H9 (cell line): Measurements from ENCODE around the gene RLF. TPM values are rescaled to one million over a fixed set of nuclear protein-coding genes. Genes with fewer than 3 reads are reported as not detected.

ENCODE experiments used
- DNase-seq: peaks from one replicate; pipeline ENCODE4 v3.0.0-alpha.2; 2017
- H2AFZ ChIP-seq: one replicate; pipeline ENCODE4 v1.6.1; 2013; ENCODE audit warnings: mild to moderate bottlenecking, low read length, control low read depth, moderate library complexity
- H2AK5ac ChIP-seq: 2 replicates; pipeline ENCODE4 v1.6.1; 2013; ENCODE audit warnings: low read length, control low read depth, mixed read lengths; ENCODE audit not compliant: insufficient read length
- H2BK120ac ChIP-seq: one replicate; pipeline ENCODE4 v1.6.1; 2013; ENCODE audit warnings: low read depth, mild to moderate bottlenecking, low read length, control low read depth, inconsistent platforms; ENCODE audit not compliant: poor library complexity, severe bottlenecking
- H2BK12ac ChIP-seq: 2 replicates; pipeline ENCODE4 v1.6.1; 2013; ENCODE audit warnings: low read length, control low read depth, mixed read lengths, low read depth; ENCODE audit not compliant: insufficient read length
- H2BK15ac ChIP-seq: 2 replicates; pipeline ENCODE4 v1.6.1; 2013; ENCODE audit warnings: low read depth, low read length, control low read depth
- H2BK20ac ChIP-seq: one replicate; pipeline ENCODE4 v1.6.1; 2013; ENCODE audit warnings: low read depth, mild to moderate bottlenecking, low read length, control low read depth, inconsistent platforms; ENCODE audit not compliant: poor library complexity, severe bottlenecking
- H2BK5ac ChIP-seq: 2 replicates; pipeline ENCODE4 v1.6.1; 2013; ENCODE audit warnings: low read length, control low read depth, mixed read lengths; ENCODE audit not compliant: insufficient read length
- H3K14ac ChIP-seq: 2 replicates; pipeline ENCODE4 v1.6.1; 2013; ENCODE audit warnings: low read length, control low read depth; ENCODE audit not compliant: insufficient read depth
- H3K18ac ChIP-seq: 2 replicates; pipeline ENCODE4 v1.6.1; 2013; ENCODE audit warnings: low read depth, mild to moderate bottlenecking, mixed read lengths, low read length, control low read depth; ENCODE audit not compliant: insufficient read length
- H3K23ac ChIP-seq: 2 replicates; pipeline ENCODE4 v1.6.1; 2013; ENCODE audit warnings: low read length, control low read depth, mixed read lengths, low read depth; ENCODE audit not compliant: insufficient read length
- H3K23me2 ChIP-seq: 2 replicates; pipeline ENCODE4 v1.6.1; 2013; ENCODE audit warnings: low read depth, mild to moderate bottlenecking, mixed read lengths, low read length, control low read depth; ENCODE audit not compliant: insufficient read length, poor library complexity, severe bottlenecking
- H3K27ac ChIP-seq: 2 replicates; pipeline ENCODE4 v1.5.1; 2013; ENCODE audit warnings: low read length, control low read depth, mixed read lengths, low read depth; ENCODE audit not compliant: insufficient read length
- H3K27me3 ChIP-seq: 2 replicates; pipeline ENCODE4 v1.6.1; 2013; ENCODE audit warnings: low read length, control low read depth, inconsistent platforms; ENCODE audit not compliant: insufficient read depth
- H3K4ac ChIP-seq: 2 replicates; pipeline ENCODE4 v1.6.1; 2013; ENCODE audit warnings: low read depth, mild to moderate bottlenecking, control low read depth, inconsistent platforms, low read length, moderate library complexity
- H3K4me1 ChIP-seq: 2 replicates; pipeline ENCODE4 v1.6.1; 2013; ENCODE audit warnings: low read length, control low read depth, inconsistent platforms; ENCODE audit not compliant: insufficient read depth
- H3K4me2 ChIP-seq: 2 replicates; pipeline ENCODE4 v1.6.1; 2013; ENCODE audit warnings: low read length, control low read depth, mixed read lengths; ENCODE audit not compliant: insufficient read length, insufficient read depth
- H3K56ac ChIP-seq: 2 replicates; pipeline ENCODE4 v1.6.1; 2013; ENCODE audit warnings: low read depth, mild to moderate bottlenecking, mixed read lengths, low read length, control low read depth; ENCODE audit not compliant: insufficient read length
- H3K79me1 ChIP-seq: 2 replicates; pipeline ENCODE4 v1.6.1; 2013; ENCODE audit warnings: low read depth, mild to moderate bottlenecking, moderate library complexity, low read length, control low read depth, inconsistent platforms; ENCODE audit not compliant: insufficient read depth, poor library complexity, severe bottlenecking
- H3K79me2 ChIP-seq: 2 replicates; pipeline ENCODE4 v1.6.1; 2013; ENCODE audit warnings: low read length, control low read depth, inconsistent platforms; ENCODE audit not compliant: insufficient read depth
- H3K9ac ChIP-seq: 2 replicates; pipeline ENCODE4 v1.6.1; 2013; ENCODE audit warnings: low read length, control low read depth, mixed read lengths; ENCODE audit not compliant: insufficient read length; ENCODE audit errors: extremely low read depth
- H3K9me3 ChIP-seq: one replicate; pipeline ENCODE4 v1.6.1; 2013; ENCODE audit warnings: low read depth, low read length, inconsistent platforms; ENCODE audit not compliant: control insufficient read depth
- H3T11ph ChIP-seq: one replicate; pipeline ENCODE4 v1.6.1; 2013; ENCODE audit warnings: mild to moderate bottlenecking, low read length, control low read depth, inconsistent platforms
- H4K20me1 ChIP-seq: one replicate; pipeline ENCODE4 v1.6.1; 2013; ENCODE audit not compliant: control insufficient read depth, insufficient read length, insufficient read depth
- H4K5ac ChIP-seq: 2 replicates; pipeline ENCODE4 v1.6.1; 2013; ENCODE audit warnings: low read depth, mild to moderate bottlenecking, mixed read lengths, low read length, control low read depth; ENCODE audit not compliant: insufficient read length
- H4K8ac ChIP-seq: replicated peaks from 2 replicates; pipeline ENCODE4 v1.6.1; 2013; ENCODE audit warnings: low read length, control low read depth, mixed read lengths, low read depth; ENCODE audit not compliant: insufficient read length
- H4K91ac ChIP-seq: 2 replicates; pipeline ENCODE4 v1.6.1; 2013; ENCODE audit warnings: low read depth, mild to moderate bottlenecking, moderate library complexity, mixed read lengths, low read length, control low read depth; ENCODE audit not compliant: insufficient read length
- H3K27ac Mint-ChIP-seq, 3 experiments: 2 replicates in 2 of 3; 3 replicates in 1 of 3; pipeline ENCODE4 v1.8.0; 2020 to 2021; ENCODE audit warnings: mixed read lengths in 3 of 3, mild to moderate bottlenecking in 1 of 3, moderate library complexity in 1 of 3
- H3K27me3 Mint-ChIP-seq: 2 replicates; pipeline ENCODE4 v1.8.0; 2021; ENCODE audit warnings: low read depth, mild to moderate bottlenecking, moderate library complexity, mixed read lengths
- H3K36me3 Mint-ChIP-seq, 3 experiments: 2 replicates in 2 of 3; 3 replicates in 1 of 3; pipeline ENCODE4 v1.8.0; 2020 to 2021; ENCODE audit warnings: low read depth in 3 of 3, mixed read lengths in 3 of 3; ENCODE audit not compliant: insufficient read depth in 1 of 3
- H3K4me1 Mint-ChIP-seq, 2 experiments: 2 replicates each; pipeline ENCODE4 v1.8.0; 2020; ENCODE audit warnings: mixed read lengths in 2 of 2
- H3K4me3 Mint-ChIP-seq, 2 experiments: 2 replicates in 1 of 2; 3 replicates in 1 of 2; pipeline ENCODE4 v1.8.0; 2020 to 2021; ENCODE audit warnings: mild to moderate bottlenecking in 2 of 2, mixed read lengths in 2 of 2, moderate library complexity in 1 of 2
- H3K9me3 Mint-ChIP-seq, 2 experiments: 2 replicates in 1 of 2; 3 replicates in 1 of 2; pipeline ENCODE4 v1.8.0; 2020; ENCODE audit warnings: mild to moderate bottlenecking in 2 of 2, mixed read lengths in 2 of 2, moderate library complexity in 1 of 2
- WGBS: extraction: QIAGEN DNeasy Blood & Tissue Kit; methylation state at CpG from one replicate; pipeline ENCODE4 v1.1.7; 2013; ENCODE audit warnings: missing lambda C conversion rate, low lambda C conversion rate, mixed read lengths; ENCODE audit not compliant: insufficient read length; ENCODE audit errors: extremely low coverage; 5-methylcytosine and 5-hydroxymethylcytosine counted together
- long read RNA-seq: library from polyadenylated mRNA; unstranded; transcript quantifications from one replicate; pipeline ENCODE4 v2.0.0, GENCODE V29; 2020
- total RNA-seq: library from RNA; stranded (reverse); gene quantifications from 2 replicates; pipeline ENCODE4 v1.2.1, GENCODE V29; 2021
- TF ChIP-seq, protein P1 (sequence below): fragments of 200-600 bp; sonication (generic); conservative IDR thresholded peaks from 3 replicates; pipeline ENCODE4 v1.8.0; 2021; ENCODE audit warnings: antibody characterized with exemption, mild to moderate bottlenecking

The RLF gene, protein sequence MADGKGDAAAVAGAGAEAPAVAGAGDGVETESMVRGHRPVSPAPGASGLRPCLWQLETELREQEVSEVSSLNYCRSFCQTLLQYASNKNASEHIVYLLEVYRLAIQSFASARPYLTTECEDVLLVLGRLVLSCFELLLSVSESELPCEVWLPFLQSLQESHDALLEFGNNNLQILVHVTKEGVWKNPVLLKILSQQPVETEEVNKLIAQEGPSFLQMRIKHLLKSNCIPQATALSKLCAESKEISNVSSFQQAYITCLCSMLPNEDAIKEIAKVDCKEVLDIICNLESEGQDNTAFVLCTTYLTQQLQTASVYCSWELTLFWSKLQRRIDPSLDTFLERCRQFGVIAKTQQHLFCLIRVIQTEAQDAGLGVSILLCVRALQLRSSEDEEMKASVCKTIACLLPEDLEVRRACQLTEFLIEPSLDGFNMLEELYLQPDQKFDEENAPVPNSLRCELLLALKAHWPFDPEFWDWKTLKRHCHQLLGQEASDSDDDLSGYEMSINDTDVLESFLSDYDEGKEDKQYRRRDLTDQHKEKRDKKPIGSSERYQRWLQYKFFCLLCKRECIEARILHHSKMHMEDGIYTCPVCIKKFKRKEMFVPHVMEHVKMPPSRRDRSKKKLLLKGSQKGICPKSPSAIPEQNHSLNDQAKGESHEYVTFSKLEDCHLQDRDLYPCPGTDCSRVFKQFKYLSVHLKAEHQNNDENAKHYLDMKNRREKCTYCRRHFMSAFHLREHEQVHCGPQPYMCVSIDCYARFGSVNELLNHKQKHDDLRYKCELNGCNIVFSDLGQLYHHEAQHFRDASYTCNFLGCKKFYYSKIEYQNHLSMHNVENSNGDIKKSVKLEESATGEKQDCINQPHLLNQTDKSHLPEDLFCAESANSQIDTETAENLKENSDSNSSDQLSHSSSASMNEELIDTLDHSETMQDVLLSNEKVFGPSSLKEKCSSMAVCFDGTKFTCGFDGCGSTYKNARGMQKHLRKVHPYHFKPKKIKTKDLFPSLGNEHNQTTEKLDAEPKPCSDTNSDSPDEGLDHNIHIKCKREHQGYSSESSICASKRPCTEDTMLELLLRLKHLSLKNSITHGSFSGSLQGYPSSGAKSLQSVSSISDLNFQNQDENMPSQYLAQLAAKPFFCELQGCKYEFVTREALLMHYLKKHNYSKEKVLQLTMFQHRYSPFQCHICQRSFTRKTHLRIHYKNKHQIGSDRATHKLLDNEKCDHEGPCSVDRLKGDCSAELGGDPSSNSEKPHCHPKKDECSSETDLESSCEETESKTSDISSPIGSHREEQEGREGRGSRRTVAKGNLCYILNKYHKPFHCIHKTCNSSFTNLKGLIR (N-terminal part only)
- total RNA-seq: 18.4 and 19.2 TPM in 2 replicates
- long read RNA-seq, full-length matches to known transcripts: 274 of 314 reads
- long read RNA-seq, partial matches to known transcripts: 6 of 314 reads
- long read RNA-seq, other reads (novel, unspliced or antisense): 34 of 314 reads

DNA sequence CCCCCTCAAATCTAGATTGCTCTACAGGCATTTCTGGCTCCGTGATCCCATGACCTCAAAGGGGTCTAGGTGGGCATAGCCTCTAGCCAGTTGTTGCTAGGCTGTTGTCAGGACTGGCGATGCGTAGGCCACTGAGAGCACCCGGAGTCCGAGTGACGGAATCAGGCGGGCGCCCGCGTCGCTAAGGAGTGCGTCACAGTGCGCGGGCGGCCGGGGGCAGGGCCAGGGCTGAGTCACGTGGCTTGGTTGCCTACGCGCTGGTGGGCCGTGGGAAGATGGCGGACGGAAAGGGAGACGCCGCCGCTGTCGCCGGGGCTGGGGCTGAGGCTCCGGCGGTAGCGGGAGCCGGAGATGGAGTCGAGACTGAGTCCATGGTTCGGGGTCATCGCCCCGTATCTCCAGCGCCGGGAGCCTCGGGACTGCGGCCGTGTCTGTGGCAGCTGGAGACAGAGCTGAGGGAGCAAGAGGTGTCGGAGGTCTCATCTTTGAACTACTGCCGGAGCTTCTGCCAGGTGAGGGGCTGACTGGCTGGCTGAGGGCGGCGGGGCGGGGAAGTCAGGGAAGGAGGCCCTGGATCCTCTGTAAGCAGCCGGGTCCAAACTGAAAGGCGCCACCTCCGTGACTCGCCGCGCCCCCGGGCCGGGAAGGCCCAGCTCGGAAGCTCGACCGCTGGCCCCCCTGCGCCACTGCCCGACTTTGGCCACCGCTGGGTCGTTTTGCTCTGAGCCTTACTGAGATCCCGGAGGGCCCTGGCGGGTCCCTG lies at the start of gene RLF:
TSS of gene RLF (plus strand) at position 263 of the 763 bp plus-strand sequence. CDS start at position 276, 13 bp downstream.
- Histone ChIP-seq H3K4me2 (peak within 1 kb of the TSS; percentile 53), H4K8ac (no peak within 1 kb of the TSS), H3K23me2 (peaks cover 9% of the 10 kb centered on the region), H2AK5ac (no peak within 1 kb of the TSS), H3K18ac (peak within 1 kb of the TSS; percentile 69), H3K14ac (peak within 1 kb of the TSS; percentile 93), H3K79me2 (peaks cover 35% of the 10 kb centered on the region), H2BK12ac (no peak within 1 kb of the TSS), H3K9ac (peak within 1 kb of the TSS; percentile 83), H4K20me1 (no peaks in the 10 kb centered on the region), H4K91ac (no peak within 1 kb of the TSS), H4K5ac (no peak within 1 kb of the TSS), H3K4ac (no peak within 1 kb of the TSS), H2BK15ac (no peak within 1 kb of the TSS), H3T11ph (no peak within 1 kb of the TSS), H3K4me1 (no peaks in the 10 kb centered on the region; the same call in 1 of the 2 replicates), H2BK5ac (no peak within 1 kb of the TSS), H2BK20ac (no peak within 1 kb of the TSS), H3K9me3 (no peaks in the 10 kb centered on the region), H3K56ac (no peak within 1 kb of the TSS), H3K23ac (no peak within 1 kb of the TSS), H3K27ac (no peak within 1 kb of the TSS), H3K27me3 (no peaks in the 10 kb centered on the region), H2BK120ac (no peak within 1 kb of the TSS), H3K79me1 (peaks cover 7% of the 10 kb centered on the region), H2AFZ (peak within 1 kb of the TSS; percentile 82)
- TF ChIP-seq, protein P1, sequence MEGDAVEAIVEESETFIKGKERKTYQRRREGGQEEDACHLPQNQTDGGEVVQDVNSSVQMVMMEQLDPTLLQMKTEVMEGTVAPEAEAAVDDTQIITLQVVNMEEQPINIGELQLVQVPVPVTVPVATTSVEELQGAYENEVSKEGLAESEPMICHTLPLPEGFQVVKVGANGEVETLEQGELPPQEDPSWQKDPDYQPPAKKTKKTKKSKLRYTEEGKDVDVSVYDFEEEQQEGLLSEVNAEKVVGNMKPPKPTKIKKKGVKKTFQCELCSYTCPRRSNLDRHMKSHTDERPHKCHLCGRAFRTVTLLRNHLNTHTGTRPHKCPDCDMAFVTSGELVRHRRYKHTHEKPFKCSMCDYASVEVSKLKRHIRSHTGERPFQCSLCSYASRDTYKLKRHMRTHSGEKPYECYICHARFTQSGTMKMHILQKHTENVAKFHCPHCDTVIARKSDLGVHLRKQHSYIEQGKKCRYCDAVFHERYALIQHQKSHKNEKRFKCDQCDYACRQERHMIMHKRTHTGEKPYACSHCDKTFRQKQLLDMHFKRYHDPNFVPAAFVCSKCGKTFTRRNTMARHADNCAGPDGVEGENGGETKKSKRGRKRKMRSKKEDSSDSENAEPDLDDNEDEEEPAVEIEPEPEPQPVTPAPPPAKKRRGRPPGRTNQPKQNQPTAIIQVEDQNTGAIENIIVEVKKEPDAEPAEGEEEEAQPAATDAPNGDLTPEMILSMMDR: no peak
- Mint-ChIP-seq H3K4me3 (no peak within 1 kb of the TSS; a peak in 1 of 5 replicates), H3K9me3 (no peaks in the 10 kb centered on the region; a peak in 1 of 5 replicates), H3K36me3 (no peaks in the 10 kb centered on the region), H3K27ac (peak within 1 kb of the TSS; percentile 92 to 99 (median 99)), H3K4me1 (peaks cover 4% of the 10 kb centered on the region in 2 experiments), H3K27me3 (no peaks in the 10 kb centered on the region)
- DNase-seq: peak; percentile 97
- no CpG with 5 or more reads among the region's 62 CpGs for WGBS
